C4-2B (cell line): ENCODE results near the gene HAUS5.

Source experiments
- CTCF ChIP-seq: fragments of 450-650 bp; conservative IDR thresholded peaks from 2 replicates; pipeline ENCODE4 v1.5.1; 2017; ENCODE audit warnings: mild to moderate bottlenecking
- ZFX ChIP-seq: fragments of 450-650 bp; IDR thresholded peaks from 2 replicates; pipeline ENCODE4 v1.6.1; 2017

GRCh38 chr19:35587321-35587720 lies 25.2 kb upstream of the HAUS5 start:
- TF ChIP-seq CTCF, result no peak
- no peak for TF ChIP-seq ZFX
